Fibroblast of villous mesenchyme (primary cell): ENCODE data around the gene LAMC1. TPM values are rescaled to one million over a fixed set of nuclear protein-coding genes. Genes with fewer than 3 reads are reported as not detected.

Experiments
- DNase-seq: peaks from one replicate; pipeline ENCODE4 v3.0.0-alpha.2; 2010; ENCODE audit warnings: low read depth
- H3K4me3 ChIP-seq: 2 replicates; pipeline ENCODE4 v1.5.1; 2011; ENCODE audit warnings: low read depth, mild to moderate bottlenecking, low read length
- CTCF ChIP-seq: IDR thresholded peaks from 2 replicates; pipeline ENCODE4 v1.5.1; 2012; ENCODE audit warnings: low read depth, mild to moderate bottlenecking, low read length; ENCODE audit not compliant: insufficient read depth
- small RNA-seq: library from RNA; depleted of rRNA; stranded (forward); fragments of <200 nt; gene quantifications from one replicate; pipeline ENCODE3, GENCODE V24; 2012
- total RNA-seq: library from RNA; depleted of rRNA; stranded (reverse); fragments of >200 nt; gene quantifications from 2 replicates; pipeline ENCODE4 v1.2.3, GENCODE V29; 2012

LAMC1 gene
- total RNA-seq, 1 donor = 761 TPM

GRCh38 chr1:183186841-183187240 lies 163.6 kb downstream of the LAMC1 start:
- TF ChIP-seq CTCF = no peak
- no peak overlapping the region for H3K4me3 ChIP-seq
- DNase-seq = no peak

- no peak for TF ChIP-seq CTCF
- no peak overlapping the region for H3K4me3 ChIP-seq
- no peak for DNase-seq
Measured at GRCh38 chr1:183188240-183188639, 165.0 kb downstream of the LAMC1 start.

GRCh38 chr1:183191833-183192232 lies 168.6 kb downstream of the LAMC1 start:
- H3K4me3 ChIP-seq = no peak overlapping the region
- TF ChIP-seq CTCF = no peak
- DNase-seq = peak; percentile 66

- no peak overlapping the region for H3K4me3 ChIP-seq
- no peak for TF ChIP-seq CTCF
- no peak for DNase-seq
Measured at GRCh38 chr1:183193963-183194525, 170.8 kb downstream of the LAMC1 start.

GRCh38 chr1:183194527-183195141 lies 171.4 kb downstream of the LAMC1 start:
- no peak for DNase-seq
- H3K4me3 ChIP-seq = no peak overlapping the region
- TF ChIP-seq CTCF = no peak

GRCh38 chr1:183195142-183195574 lies 171.9 kb downstream of the LAMC1 start:
- no peak for TF ChIP-seq CTCF

More at GRCh38 chr1:183195142-183195574, 171.9 kb downstream of the LAMC1 start:
- H3K4me3 ChIP-seq = no peak overlapping the region
- no peak for DNase-seq

Small RNAs within 50 kb of the gene (small RNA-seq; reads per million reads assigned to genes)
- not detected for gene RNU6-41P

Other genes with a start within 250 kb of the LAMC1 start
- 0.97 and 3.5 TPM in 2 replicates for gene NPL, start 233.6 kb upstream of the LAMC1 start, total RNA-seq
- gene DHX9, start 184.1 kb upstream of the LAMC1 start, total RNA-seq = 116 and 160 TPM in 2 replicates
- gene SHCBP1L, start 70.3 kb upstream of the LAMC1 start, total RNA-seq = under 0.01 TPM in 1 of 2 replicates, not detected in the other
- 4.8 and 27.6 TPM in 2 replicates for gene LAMC2, start 162.8 kb downstream of the LAMC1 start, total RNA-seq